Activated CD4-positive, CD25-positive, alpha-beta regulatory T cell treated with anti-CD3 and anti-CD28 coated beads, Interleukin-2, amount 50 U/mL, for 16 hours (primary cell): ENCODE data around the gene VPS4B.

Experiments
- DNase-seq: peaks from one replicate; pipeline ENCODE4 v3.0.0-alpha.2; 2020; ENCODE audit warnings: low read depth, low spot score

The VPS4B gene

GRCh38 chr18:63430526-63430925 lies 8.2 kb upstream of the VPS4B start:
- DNase-seq = no peak

GRCh38 chr18:63427558-63427957 lies 5.3 kb upstream of the VPS4B start:
- DNase-seq = no peak

GRCh38 chr18:63422864-63423304 lies 608 bp upstream of the VPS4B start:
- no peak for DNase-seq

GRCh38 chr18:63421514-63421913 lies 762 bp downstream of the VPS4B start:
- DNase-seq = no peak

- no peak for DNase-seq
Measured at GRCh38 chr18:63412953-63413352, 9.3 kb downstream of the VPS4B start.

- no peak for DNase-seq
Measured at GRCh38 chr18:63410792-63411191, 11.5 kb downstream of the VPS4B start.

- no peak for DNase-seq
Measured at GRCh38 chr18:63409301-63409700, 13.0 kb downstream of the VPS4B start.

- DNase-seq = no peak
Measured at GRCh38 chr18:63407734-63408133, 14.5 kb downstream of the VPS4B start.

- DNase-seq = no peak
Measured at GRCh38 chr18:63405986-63406385, 16.3 kb downstream of the VPS4B start.

GRCh38 chr18:63402246-63403162 lies 19.8 kb downstream of the VPS4B start:
- no peak for DNase-seq

GRCh38 chr18:63399300-63399699 lies 23.0 kb downstream of the VPS4B start:
- DNase-seq = no peak

GRCh38 chr18:63397349-63397748 lies 24.9 kb downstream of the VPS4B start:
- DNase-seq = no peak

- DNase-seq = no peak
Measured at GRCh38 chr18:63395503-63395902, 26.8 kb downstream of the VPS4B start.

GRCh38 chr18:63394954-63395353 lies 27.3 kb downstream of the VPS4B start:
- DNase-seq = no peak

GRCh38 chr18:63387861-63388260 lies 34.4 kb downstream of the VPS4B start:
- DNase-seq = no peak

GRCh38 chr18:63382843-63383242 lies 39.4 kb downstream of the VPS4B start:
- DNase-seq = no peak

- DNase-seq = no peak
Measured at GRCh38 chr18:63379639-63379962, 42.7 kb downstream of the VPS4B start.

GRCh38 chr18:63378919-63379638 lies 43.2 kb downstream of the VPS4B start:
- no peak for DNase-seq

GRCh38 chr18:63377275-63377980 lies 44.8 kb downstream of the VPS4B start:
- DNase-seq = no peak

- no peak for DNase-seq
Measured at GRCh38 chr18:63376538-63376937, 45.7 kb downstream of the VPS4B start.

GRCh38 chr18:63374540-63374939 lies 47.7 kb downstream of the VPS4B start:
- DNase-seq = no peak

- DNase-seq = no peak
Measured at GRCh38 chr18:63373161-63373560, 49.1 kb downstream of the VPS4B start.
